CD4-positive, alpha-beta T cell treated with Interleukin-4 for 4 hours (primary cell): ENCODE data around the gene P3H3.

ENCODE experiments used
- DNase-seq: peaks from one replicate; pipeline ENCODE4 v3.0.0-alpha.2; 2020

The P3H3 gene

DNA sequence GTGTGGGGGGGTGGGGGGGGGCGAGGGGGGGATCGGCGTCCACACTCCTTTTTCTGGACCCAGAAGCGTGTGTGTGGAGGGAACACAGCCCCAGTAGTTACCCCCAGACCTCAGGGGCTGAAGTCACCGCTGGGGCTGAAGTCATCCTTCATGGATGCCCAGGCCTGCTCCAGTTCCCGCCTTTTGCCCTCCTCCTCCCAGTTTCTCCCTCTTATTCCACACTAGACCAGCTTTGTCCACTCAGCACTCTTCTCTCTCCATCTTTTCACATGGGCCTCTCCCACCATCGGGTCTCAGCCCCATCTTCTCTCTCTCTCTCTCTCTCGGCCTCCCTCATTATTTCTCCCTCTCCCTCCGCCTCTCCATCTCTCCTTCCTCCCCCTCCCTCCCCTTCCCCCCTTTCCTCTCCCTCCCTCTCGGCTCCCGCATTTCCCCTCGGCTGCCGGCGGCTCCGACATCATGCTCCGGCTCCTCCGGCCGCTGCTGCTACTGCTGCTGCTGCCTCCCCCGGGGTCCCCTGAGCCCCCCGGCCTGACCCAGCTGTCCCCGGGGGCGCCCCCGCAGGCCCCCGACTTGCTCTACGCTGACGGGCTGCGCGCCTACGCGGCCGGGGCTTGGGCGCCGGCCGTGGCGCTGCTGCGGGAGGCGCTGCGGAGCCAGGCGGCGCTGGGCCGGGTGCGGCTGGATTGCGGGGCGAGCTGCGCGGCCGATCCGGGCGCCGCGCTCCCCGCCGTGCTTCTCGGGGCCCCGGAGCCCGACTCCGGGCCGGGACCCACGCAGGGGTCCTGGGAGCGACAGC is at the start of gene P3H3:
TSS of gene P3H3 (plus strand) at position 426 of the 799 bp plus-strand sequence. CDS start at position 460, 34 bp downstream.
- no peak for DNase-seq

DNA sequence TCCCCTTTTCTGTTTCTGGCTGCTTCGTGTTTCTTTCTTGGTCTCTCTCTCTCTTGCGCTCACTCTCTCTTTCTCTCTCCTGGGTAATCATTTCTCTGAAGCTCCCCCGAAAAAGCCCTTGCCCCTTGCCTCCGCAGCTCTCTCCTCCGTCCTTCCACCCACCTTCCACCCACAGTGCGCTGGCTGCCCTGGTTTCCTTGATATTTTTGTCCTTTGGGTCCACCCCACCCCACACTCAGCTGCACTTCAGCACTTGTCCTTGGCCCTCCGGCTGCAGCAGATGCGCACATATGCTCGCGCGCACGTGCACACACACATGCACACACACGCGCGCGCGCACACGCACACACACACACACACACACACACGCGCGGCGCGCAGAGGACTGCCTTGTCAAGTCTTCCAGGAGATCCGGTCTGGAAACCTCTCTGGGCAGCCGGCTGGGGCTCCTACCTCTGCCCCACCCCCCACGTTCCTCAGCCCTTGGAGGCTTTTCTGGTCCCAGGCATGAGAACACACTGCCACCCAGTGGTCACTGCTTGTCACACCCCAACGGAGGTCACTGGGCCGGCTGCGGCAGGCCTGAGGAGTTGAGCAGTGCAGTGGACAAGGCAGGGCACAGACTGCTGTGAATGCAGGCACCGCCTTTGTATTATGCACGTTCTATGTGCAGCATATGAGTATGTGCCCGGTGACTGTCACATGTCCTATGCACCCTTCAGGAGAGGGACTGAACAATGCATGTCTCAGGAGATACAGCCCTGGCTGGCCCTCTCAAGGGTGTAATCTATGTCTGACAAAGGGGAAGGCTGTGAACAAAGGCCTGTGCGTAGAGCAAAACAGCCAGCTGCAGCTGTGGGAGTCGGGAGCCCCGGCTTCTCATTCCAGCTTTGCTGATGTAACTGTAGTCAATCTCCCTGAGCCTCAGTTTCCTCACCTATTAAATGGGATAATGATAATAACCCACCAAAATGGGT is 49.3 kb upstream of the P3H3 start:
- DNase-seq: peak; percentile 85

DNA sequence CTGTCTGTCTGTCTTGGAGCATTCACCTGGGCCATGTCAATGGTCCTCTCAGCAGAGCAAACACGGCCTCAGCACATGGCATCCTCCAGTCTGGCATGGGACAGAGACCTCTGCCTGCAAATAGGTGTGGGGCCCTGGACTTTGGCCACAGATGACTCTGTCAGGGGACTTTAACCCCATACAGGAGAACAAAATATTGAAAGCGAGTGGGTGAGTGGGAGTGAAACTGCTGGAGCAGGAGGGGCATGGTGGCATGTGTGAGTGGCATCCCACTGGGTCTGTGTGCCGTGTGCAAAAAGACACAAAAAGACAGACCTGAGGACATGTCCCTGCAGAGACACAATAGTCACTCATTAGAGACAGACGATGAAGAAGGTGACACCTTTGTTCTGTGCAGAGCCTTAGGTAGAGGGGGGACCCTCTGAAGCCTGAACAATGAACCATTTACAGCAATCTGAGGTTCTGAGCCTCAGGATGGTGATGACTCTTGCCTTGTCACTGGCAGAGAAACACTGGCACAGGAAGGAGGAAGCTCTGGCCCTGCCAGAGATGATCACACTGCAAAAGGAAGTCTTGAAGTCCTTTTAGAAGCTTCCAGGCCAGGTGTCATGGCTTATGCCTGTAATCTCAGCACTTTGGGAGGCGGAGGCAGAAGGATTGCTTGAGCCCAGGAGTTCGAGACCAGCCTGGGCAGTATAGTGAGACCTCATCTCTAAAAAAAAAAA is 48.3 kb upstream of the P3H3 start:
- no peak for DNase-seq

GRCh38 chr12:6780573-6780972 is 47.6 kb upstream of the P3H3 start:
- no peak for DNase-seq

DNA sequence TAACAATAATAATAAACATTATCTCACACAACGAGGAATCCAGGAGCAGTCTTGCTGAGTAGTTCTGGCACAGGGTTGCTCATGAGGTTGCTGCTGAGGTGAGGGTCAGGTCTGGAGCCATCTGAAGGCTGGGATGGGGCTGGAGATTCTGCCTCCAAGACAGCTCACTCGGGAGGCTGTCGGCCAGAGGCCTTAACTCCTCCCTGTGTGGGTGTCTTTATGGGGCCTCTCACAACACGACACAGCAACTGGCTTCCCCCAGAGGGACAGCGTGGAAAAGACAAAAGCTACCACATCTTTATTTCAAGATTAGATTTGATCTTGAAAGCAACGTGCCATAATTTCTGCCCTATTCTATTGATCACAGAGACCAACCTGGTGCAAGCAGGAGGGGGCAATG is 46.1 kb upstream of the P3H3 start:
- no peak for DNase-seq

- DNase-seq: no peak
Measured at GRCh38 chr12:6782850-6783566, 45.2 kb upstream of the P3H3 start.

DNA sequence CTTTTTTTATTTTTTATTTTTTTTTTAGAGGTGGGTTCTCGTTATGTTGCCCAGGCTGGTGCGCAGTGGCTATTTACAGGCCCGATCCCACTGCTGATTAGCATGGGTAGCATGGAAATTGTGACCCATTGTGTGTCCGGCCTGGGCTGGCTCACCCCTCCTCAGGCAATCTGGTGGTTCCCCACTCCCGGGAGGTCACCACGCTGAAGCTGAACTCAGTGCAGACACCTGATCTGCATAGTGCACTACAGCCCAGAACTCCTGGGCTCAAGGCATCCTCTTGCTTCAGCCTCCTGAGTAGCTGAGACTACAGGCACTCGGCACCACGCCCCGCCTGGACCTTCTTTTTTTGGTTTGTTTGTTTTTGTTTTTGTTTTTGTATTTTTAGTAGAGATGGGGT is 44.4 kb upstream of the P3H3 start:
- DNase-seq: no peak

GRCh38 chr12:6784296-6784695 is 43.9 kb upstream of the P3H3 start:
- DNase-seq: no peak

GRCh38 chr12:6784761-6785160 is 43.4 kb upstream of the P3H3 start:
- DNase-seq: no peak

DNA sequence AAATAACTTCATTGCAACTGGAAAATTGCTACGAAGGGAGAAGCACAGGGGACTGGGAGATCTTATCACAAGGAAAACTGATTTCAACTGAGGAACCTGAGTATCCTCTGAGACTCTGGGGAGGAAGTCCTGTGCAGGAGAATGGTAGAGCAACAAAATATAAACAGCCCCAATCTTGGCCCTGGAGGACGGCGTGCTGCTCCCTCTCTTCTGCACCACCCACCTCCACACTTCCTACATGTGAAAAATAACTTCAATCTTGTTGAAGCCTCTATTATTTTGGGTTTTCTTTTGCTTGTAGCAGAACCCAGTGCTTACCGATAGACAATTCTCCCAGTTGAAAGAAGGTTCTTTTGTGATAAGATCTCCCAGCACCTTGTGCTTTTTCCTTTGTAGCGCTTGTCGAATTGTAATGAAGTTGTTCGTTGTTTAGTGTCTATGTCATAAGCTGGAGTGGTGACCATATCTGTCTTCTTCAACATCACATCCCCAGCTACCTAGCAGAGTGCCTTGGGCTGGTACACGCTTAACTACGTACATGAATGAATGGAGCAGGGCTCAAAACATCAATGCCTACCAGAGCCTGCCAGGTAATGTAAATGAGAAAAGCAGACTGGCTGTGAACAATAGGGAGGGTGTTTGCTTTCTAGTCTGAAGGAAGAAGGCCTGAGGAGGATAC is 41.7 kb upstream of the P3H3 start:
- no peak for DNase-seq

DNA sequence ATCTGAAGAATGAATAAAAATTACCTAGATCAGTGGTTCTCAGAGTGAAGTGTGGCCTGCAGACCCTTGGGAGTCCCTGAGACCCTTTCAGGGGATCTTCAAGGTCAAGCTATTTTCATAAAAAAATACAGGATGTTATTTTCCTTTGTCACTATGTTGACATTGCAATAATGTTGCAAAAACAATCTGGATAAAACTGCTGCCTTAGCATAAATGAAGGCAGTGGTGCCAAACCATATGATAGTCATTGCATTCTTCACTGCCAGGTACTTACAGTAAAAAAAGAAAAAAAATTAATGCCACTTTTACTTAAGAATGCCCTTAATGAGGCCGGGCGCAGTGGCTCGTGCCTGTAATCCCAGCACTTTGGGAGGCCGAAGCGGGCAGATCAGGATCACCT is 40.9 kb upstream of the P3H3 start:
- no peak for DNase-seq

DNA sequence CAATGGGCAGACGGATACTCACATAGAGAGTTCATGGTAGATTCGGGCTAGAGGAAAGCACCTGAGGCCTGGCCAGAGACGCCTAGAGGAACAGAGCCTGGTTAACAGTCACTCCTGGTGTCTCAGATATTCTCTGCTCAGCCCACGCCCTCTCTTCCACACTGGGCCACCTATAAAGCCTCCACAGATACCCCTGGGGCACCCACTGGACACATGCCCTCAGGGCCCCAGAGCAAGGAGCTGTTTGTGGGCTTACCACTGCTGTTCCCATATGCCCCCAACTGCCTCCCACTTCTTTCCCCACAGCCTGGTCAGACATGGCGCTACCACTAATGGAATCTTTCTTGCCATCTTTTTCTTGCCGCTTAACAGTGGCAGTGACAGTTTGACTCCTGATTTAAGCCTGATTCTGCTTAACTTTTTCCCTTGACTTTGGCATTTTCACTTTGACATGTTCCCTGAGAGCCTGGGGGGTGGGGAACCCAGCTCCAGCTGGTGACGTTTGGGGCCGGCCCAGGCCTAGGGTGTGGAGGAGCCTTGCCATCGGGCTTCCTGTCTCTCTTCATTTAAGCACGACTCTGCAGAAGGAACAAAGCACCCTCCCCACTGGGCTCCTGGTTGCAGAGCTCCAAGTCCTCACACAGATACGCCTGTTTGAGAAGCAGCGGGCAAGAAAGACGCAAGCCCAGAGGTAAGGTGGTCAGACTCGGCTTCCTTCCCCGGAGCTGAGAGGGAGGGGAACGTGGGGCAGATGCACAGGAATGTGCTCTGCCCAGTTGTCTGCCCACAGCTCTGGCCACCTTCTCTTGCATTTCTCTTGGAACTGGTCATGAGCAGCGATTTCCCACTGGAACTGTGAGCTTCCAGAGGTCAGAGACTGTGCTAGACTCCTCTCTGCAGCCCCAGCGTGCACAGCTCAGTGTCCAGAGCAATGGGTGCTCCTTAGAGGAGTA is 39.0 kb upstream of the P3H3 start, which contains the start of gene CD4:
TSS of gene CD4 (plus strand) at position 557 of the 953 bp plus-strand sequence. CDS start 10,611 bp downstream, outside the sequence.
- peak; percentile 66 for DNase-seq

- DNase-seq: peak; percentile 39
Measured at GRCh38 chr12:6790496-6791150, 37.6 kb upstream of the P3H3 start.

- no peak for DNase-seq
Measured at GRCh38 chr12:6791931-6792520, 36.2 kb upstream of the P3H3 start.

GRCh38 chr12:6792522-6793201 is 35.5 kb upstream of the P3H3 start:
- DNase-seq: peak; percentile 30

DNA sequence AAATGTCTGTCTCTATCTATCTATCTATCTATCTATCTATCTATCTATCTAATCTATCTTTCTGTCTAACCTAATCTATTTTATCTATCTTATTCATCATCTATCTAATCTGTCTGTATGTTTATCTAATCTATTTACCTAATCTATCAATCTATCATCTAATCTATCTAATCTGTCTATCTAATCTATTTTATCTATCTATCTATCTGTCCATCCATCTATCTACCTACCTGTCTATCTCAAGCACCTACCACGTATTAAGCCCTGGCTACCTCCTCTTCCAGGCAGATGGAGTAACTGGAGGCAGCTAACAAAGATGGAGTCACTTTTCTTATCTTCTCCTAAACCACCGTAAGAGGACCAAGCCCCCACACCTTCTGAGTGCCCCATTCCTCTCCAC is 33.1 kb upstream of the P3H3 start:
- DNase-seq: no peak

DNA sequence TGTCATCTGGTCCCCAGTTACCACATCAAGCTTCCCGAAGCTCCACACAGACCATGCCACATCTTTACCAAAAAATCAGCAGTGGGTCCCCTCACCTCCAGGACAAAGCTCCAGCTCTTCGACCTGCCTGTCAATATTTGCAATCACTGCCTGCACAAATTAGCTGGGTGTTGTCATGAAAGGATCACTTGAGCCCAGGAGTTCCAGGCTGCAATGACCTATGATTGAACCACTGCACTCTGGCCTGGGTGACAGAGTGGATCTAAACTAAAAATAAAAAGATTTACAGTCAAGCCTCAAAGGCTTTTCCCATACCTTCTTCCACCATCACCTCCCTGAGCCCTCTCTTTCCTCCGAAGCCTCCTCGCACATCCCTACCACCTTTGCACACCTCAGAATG is 31.6 kb upstream of the P3H3 start:
- DNase-seq: no peak

GRCh38 chr12:6799147-6799546 is 29.1 kb upstream of the P3H3 start:
- DNase-seq: no peak

- DNase-seq: no peak
Measured at GRCh38 chr12:6807170-6807569, 21.0 kb upstream of the P3H3 start.
